ENCODE data around the gene HEYL.
A peak's percentile ranks its signal among the peaks of the same experiment; 100 is the strongest.

Gene HEYL

DNA sequence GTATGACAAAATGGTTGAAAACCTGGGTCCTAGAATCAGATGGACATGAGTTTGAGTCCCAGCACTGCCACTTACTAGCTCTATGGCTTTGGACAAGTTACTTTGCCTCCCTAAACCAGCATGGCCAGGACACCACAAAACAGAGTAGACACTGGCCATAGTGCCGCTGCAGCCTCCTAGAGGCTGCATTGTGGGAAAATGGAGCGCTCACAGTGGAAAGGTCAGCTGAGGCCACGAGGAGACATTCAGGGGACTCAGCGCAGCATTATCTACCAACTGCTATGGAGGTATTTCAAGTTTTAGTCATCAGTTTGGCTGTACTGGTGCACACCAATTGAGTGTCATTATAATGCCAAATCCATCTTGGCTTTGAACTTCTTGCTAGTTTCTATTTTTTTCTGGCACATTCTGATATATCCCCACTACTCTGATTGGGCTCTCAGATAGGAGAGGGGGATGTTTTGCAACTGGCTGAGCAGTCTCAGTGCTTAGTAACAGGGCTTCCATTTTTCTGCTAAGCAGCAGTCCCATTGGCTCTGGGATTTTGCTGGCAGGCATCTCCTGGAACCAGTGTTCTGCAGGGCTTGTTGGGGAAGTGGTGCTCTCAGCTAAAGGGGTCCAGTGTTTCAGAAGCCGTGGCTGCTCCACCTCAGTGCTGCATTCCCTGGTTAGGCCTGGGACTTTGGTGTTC, 16.3 kb upstream of the HEYL start:
- Histone ChIP-seq H3K4me1 (peaks cover 31% of the 10 kb centered on the region), H3K27me3 (no peaks in the 10 kb centered on the region), H3K36me3 (no peaks in the 10 kb centered on the region), H3K9me3 (no peaks in the 10 kb centered on the region), H3K4me2 (no peak overlapping the region), H3K27ac (no peak overlapping the region), H3K9ac (0 out of 2 replicates have a peak overlapping the region, but pooled peaks have one; percentile 38), H3K4me3 (no peak overlapping the region), H4K20me1 (no peaks in the 10 kb centered on the region)
- no peak for TF ChIP-seq Cebpa-rat (IDR thresholded peaks at IDR 0.05)

- Histone ChIP-seq H3K9me3 (no peaks in the 10 kb centered on the region), H3K4me3 (no peak overlapping the region), H4K20me1 (no peaks in the 10 kb centered on the region), H3K36me3 (no peaks in the 10 kb centered on the region), H3K4me2 (no peak overlapping the region), H3K27me3 (no peaks in the 10 kb centered on the region), H3K9ac (no peak overlapping the region), H3K4me1 (peaks cover 31% of the 10 kb centered on the region), H3K27ac (no peak overlapping the region)
- TF ChIP-seq Cebpa-rat (IDR thresholded peaks at IDR 0.05) = no peak
Observed at GRCh38 chr1:39654291-39654690, 14.8 kb upstream of the HEYL start.

DNA sequence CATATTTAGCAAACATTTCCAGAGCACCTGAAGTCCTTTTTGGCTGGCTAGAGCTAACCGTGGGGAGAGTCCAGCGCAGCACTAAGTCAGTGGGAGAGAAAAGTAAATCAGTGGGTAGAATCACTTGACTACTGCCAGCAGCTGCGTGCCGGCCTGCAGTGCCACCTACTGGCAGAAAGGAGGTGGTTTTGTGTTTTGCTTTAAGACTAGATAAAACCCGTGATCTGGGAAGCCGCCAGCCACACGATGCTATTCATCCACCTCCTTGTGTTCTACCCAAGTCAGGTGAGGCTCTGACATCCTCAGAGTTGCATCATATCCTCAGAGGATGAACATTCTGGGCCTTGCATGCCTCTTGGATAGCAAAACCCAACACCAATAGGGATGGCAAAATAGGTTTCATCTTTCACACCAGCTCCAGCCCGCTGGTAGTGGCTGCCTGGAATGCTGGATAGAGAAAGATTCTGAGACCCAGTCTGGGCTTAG, 14.1 kb upstream of the HEYL start:
- TF ChIP-seq Cebpa-rat (IDR thresholded peaks at IDR 0.05) = no peak
- H3K27ac ChIP-seq = no peak overlapping the region
- H3K4me2 ChIP-seq = no peak overlapping the region
- H4K20me1 ChIP-seq = no peaks in the 10 kb centered on the region
- H3K4me1 ChIP-seq = peaks cover 34% of the 10 kb centered on the region
- no peaks in the 10 kb centered on the region for H3K27me3 ChIP-seq
- H3K9ac ChIP-seq = no peak overlapping the region
- no peak overlapping the region for H3K4me3 ChIP-seq
- no peaks in the 10 kb centered on the region for H3K9me3 ChIP-seq
- no peaks in the 10 kb centered on the region for H3K36me3 ChIP-seq

DNA sequence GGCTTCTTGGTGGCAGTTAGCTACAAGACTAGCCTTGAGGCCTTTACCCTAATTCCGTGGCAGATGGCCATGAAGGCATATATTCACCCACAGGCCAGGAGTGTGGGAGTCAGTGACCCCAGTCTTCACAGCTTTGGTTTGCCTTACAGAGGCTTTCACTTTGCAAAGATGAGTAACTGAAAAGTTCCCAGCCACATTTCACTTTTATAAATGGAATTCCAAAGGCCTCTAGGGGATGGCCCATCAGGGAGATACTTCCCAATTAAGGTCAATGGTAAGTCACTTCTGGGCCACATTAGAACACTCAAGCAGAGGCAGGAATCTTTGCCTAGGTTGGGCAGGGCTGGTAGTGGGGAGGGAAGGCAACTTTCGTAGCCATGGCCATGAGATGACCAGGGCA, 13.1 kb upstream of the HEYL start:
- Histone ChIP-seq H3K9me3 (no peaks in the 10 kb centered on the region), H3K36me3 (no peaks in the 10 kb centered on the region), H3K4me3 (no peak overlapping the region), H3K4me2 (0 out of 2 replicates have a peak overlapping the region, but pooled peaks have one; percentile 12), H3K27ac (no peak overlapping the region), H4K20me1 (no peaks in the 10 kb centered on the region), H3K9ac (no peak overlapping the region), H3K4me1 (peaks cover 37% of the 10 kb centered on the region), H3K27me3 (no peaks in the 10 kb centered on the region)
- TF ChIP-seq Cebpa-rat (IDR thresholded peaks at IDR 0.05) = no peak

DNA sequence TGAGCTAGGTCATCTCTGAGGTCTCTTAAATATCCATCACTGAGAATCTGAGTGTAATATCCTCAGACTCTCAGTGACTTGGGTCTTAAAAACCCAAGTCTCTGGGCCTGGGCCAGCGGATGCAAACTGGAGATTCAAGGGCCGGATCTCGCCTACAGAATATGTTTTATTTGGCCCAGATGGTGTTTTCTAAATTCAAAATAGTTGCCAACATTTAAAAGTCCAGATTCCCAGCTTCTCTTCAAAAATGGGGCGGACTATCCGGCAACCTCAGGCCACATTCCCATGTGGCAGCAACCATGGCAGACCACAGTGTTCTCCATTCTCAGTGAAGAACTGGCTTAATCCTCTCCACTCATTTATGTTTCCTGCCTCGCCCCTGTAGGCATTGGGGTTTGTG, 12.7 kb upstream of the HEYL start:
- TF ChIP-seq Cebpa-rat (IDR thresholded peaks at IDR 0.05) = no peak
- Histone ChIP-seq H3K4me3 (no peak overlapping the region), H3K4me1 (peaks cover 37% of the 10 kb centered on the region), H3K27me3 (no peaks in the 10 kb centered on the region), H3K36me3 (no peaks in the 10 kb centered on the region), H3K27ac (no peak overlapping the region), H4K20me1 (no peaks in the 10 kb centered on the region), H3K9ac (no peak overlapping the region), H3K9me3 (no peaks in the 10 kb centered on the region), H3K4me2 (0 out of 2 replicates have a peak overlapping the region, but pooled peaks have one; percentile 12)

DNA sequence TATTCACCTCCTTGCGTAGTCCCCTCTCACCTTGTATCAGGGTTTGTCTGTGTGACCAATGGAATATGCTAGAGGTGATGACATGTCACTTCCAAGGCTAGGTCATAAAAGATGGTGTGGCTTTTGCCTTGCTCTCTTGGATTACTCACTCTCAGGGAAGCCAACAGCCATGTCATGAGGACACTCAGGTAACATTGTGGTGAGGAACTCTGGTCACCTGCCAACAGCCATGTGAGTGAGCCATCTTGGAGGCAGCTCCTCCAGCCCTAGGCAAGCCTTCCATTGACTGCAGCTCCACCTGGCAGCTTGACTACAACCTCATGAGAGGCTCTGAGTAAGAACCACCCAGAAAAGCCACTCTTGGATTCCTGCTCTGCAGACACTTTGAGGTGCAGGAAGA, 11.0 kb upstream of the HEYL start:
- no peak overlapping the region for H3K27ac ChIP-seq
- H3K9ac ChIP-seq = no peak overlapping the region
- peaks cover 46% of the 10 kb centered on the region for H3K4me1 ChIP-seq
- H3K4me2 ChIP-seq = no peak overlapping the region
- H3K36me3 ChIP-seq = no peaks in the 10 kb centered on the region
- H3K27me3 ChIP-seq = no peaks in the 10 kb centered on the region
- H3K9me3 ChIP-seq = no peaks in the 10 kb centered on the region
- no peak overlapping the region for H3K4me3 ChIP-seq
- no peak for TF ChIP-seq Cebpa-rat (IDR thresholded peaks at IDR 0.05)
- H4K20me1 ChIP-seq = no peaks in the 10 kb centered on the region

GRCh38 chr1:39649636-39650185, 10.3 kb upstream of the HEYL start:
- H3K4me3 ChIP-seq = no peak overlapping the region
- H3K36me3 ChIP-seq = no peaks in the 10 kb centered on the region
- no peaks in the 10 kb centered on the region for H4K20me1 ChIP-seq
- no peaks in the 10 kb centered on the region for H3K9me3 ChIP-seq
- H3K9ac ChIP-seq = no peak overlapping the region
- H3K27ac ChIP-seq = no peak overlapping the region
- H3K4me2 ChIP-seq = no peak overlapping the region
- TF ChIP-seq Cebpa-rat (IDR thresholded peaks at IDR 0.05) = no peak
- H3K4me1 ChIP-seq = peaks cover 53% of the 10 kb centered on the region
- H3K27me3 ChIP-seq = no peaks in the 10 kb centered on the region

GRCh38 chr1:39648496-39648895, 9.1 kb upstream of the HEYL start:
- Histone ChIP-seq H3K27ac (no peak overlapping the region), H3K9ac (no peak overlapping the region), H3K4me2 (peak overlapping the region; percentile 83), H3K36me3 (no peaks in the 10 kb centered on the region), H3K4me3 (no peak overlapping the region), H3K9me3 (no peaks in the 10 kb centered on the region), H3K27me3 (no peaks in the 10 kb centered on the region), H4K20me1 (no peaks in the 10 kb centered on the region), H3K4me1 (peaks cover 63% of the 10 kb centered on the region)
- TF ChIP-seq Cebpa-rat (IDR thresholded peaks at IDR 0.05) = no peak

DNA sequence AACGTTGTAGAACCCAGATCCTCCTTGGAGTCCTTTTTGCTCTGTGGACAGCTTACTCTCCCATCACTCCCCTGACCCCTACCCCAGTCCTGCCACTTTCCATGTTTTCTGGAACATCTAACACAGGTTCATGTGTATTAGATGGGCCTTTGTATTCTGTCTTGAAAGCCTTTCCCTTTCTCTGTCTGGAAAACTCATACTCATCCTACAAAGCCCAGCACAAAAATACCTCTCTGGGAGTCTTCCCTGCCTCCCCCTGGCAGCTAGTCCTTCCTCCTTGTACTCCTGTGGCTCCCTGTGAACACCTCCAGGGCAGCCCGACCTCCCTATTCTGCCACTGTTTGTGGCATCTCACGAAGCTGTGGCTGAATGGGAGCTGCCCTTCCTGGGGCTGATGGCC, 7.8 kb upstream of the HEYL start:
- Histone ChIP-seq H3K4me1 (peaks cover 67% of the 10 kb centered on the region), H3K9ac (peak overlapping the region; percentile 41), H3K9me3 (no peaks in the 10 kb centered on the region), H3K4me3 (no peak overlapping the region), H3K4me2 (peak overlapping the region; percentile 83), H3K27ac (peak overlapping the region; percentile 74), H3K36me3 (no peaks in the 10 kb centered on the region), H4K20me1 (no peaks in the 10 kb centered on the region), H3K27me3 (no peaks in the 10 kb centered on the region)
- no peak for TF ChIP-seq Cebpa-rat (IDR thresholded peaks at IDR 0.05)

DNA sequence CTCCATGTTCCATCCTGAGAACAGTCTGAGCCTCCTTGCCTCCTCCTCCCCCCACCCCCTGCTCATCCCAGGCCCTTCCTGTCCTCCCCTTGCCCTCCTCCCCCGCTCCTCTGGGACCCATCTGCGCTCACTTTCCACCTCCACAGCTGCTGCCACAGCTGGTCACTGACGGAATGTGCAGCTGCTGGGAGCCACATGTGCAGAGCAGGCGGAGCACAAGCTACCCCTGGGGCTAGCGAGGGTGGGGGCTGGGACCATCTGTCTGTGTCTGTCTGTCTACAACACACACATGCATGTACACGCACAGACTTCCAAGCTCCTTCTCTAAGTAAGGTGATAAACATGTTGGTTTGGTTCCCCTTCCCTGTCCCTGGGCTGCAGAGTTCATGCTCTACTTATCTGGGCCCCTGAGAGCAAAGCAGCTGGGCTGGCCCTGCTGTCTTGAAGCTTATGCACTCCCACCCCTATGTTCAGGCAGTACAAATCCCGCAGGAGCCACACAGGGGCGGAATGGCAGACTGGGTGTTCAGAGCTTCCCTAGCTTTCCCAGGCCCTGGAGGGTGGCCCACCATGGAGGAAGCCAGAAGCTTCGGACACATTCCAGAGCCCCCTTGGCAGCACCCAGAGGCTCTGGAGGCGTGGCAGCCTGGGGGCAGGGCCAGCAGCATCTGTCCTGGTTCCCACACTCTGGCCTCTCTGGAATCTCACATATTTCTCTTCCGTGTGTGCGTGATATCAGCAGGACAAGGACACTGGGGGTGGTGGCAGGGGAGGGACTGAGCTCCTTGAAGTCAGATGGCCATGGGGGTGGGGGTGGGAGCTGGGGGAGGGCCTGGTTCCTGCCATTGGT, 7.0 kb upstream of the HEYL start:
- H3K9ac ChIP-seq = peak overlapping the region; percentile 41; the same call in 1 of the 2 replicates
- peak overlapping the region; percentile 81 for H3K27ac ChIP-seq

More for the DNA sequence above, 7.0 kb upstream of the HEYL start:
- no peak overlapping the region for H3K4me3 ChIP-seq
- H3K9me3 ChIP-seq = no peaks in the 10 kb centered on the region
- no peaks in the 10 kb centered on the region for H3K36me3 ChIP-seq
- H3K4me1 ChIP-seq = peaks cover 66% of the 10 kb centered on the region
- no peak for TF ChIP-seq Cebpa-rat (IDR thresholded peaks at IDR 0.05)
- peak overlapping the region; percentile 83 for H3K4me2 ChIP-seq
- no peaks in the 10 kb centered on the region for H4K20me1 ChIP-seq
- no peaks in the 10 kb centered on the region for H3K27me3 ChIP-seq

Measured in BLaER1 (cell line).